HG03378 (cell line): ENCODE measurements around the gene TM9SF4.
A peak's percentile ranks its signal among the peaks of the same experiment; 100 is the strongest.

Source experiments
- ATAC-seq: cut with Tn5 transposase; IDR thresholded peaks from one replicate; pipeline ENCODE4 v1.9.1; 2021; ENCODE audit warnings: mild to moderate bottlenecking, moderate library complexity; ENCODE audit not compliant: unreplicated experiment

TM9SF4 gene

DNA sequence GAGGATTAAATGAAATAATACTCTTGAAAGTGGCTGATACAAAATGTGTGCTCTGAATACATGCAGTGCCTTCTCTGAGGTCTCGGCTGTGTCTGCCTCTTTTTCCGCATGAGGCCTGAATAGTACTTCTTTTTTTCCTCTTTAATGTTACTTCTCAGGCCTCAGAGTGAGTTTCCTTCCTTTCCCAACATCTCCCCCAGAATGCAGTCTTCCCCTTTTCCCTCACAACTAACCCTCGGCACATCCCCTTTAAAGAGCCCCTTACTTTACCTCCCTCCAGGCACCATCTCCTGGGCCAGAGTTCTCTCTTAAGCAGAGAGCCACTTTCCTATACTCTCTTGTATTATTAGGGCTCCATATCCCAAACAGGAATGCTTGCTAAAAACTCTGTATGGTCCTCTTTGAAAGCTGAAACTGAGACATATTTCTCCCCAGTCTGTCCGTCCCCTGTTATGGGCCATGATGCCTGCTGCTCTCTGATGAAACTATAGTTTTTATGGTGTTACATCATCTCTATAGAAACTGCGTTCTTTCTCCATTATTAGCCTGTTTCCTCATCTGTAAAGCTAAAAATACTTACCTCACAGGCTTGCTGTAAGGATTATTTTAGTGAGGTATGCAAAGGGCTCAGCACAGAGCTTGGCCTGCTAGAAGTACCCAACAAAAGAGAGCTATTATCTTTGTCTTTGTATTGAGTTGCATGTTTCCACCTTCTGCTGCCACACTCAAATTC lies 95.8 kb downstream of the TM9SF4 start:
- no peak for ATAC-seq

DNA sequence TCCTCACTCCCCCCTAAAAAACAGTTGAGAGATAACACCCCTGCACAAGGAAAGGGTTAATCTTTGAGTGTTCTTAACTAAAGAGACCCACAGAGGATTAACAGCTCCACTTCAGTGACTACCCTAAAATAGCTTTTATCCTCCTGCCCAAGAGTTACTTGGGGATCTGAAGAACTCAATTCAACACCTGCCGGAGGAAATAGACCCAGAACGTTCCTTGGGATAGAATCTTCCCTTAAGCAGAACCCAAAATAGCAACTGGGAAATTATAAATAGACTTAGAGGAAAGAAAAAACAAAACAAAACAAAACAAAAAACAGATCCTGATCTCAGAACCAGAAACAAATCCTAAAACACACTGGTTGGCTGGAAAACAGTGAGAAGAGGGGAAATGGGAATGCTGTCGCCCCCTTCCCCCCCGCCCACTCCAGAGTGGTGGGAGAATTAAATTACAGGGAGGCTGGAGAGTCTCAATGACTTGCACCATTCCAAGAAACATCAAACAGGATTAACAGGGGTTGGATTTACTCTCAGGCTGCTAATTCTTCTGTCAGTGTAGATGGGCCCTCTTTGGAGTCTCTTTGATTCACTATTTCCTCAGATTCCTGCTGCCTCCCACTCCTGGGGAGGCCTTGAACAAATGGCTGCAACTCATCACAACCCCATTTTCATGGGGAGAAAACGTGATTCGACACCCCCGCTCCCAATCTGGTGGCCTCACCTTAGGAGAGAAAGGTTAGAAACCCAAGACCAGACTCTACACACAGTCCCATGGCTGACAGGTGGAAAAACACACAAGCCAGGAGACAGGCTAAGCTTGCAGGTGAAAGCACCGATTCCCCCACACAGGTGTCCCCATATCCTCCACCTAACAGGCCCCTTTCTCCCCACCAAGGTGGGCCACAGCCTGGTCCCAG lies 96.6 kb downstream of the TM9SF4 start:
- ATAC-seq = no peak

DNA sequence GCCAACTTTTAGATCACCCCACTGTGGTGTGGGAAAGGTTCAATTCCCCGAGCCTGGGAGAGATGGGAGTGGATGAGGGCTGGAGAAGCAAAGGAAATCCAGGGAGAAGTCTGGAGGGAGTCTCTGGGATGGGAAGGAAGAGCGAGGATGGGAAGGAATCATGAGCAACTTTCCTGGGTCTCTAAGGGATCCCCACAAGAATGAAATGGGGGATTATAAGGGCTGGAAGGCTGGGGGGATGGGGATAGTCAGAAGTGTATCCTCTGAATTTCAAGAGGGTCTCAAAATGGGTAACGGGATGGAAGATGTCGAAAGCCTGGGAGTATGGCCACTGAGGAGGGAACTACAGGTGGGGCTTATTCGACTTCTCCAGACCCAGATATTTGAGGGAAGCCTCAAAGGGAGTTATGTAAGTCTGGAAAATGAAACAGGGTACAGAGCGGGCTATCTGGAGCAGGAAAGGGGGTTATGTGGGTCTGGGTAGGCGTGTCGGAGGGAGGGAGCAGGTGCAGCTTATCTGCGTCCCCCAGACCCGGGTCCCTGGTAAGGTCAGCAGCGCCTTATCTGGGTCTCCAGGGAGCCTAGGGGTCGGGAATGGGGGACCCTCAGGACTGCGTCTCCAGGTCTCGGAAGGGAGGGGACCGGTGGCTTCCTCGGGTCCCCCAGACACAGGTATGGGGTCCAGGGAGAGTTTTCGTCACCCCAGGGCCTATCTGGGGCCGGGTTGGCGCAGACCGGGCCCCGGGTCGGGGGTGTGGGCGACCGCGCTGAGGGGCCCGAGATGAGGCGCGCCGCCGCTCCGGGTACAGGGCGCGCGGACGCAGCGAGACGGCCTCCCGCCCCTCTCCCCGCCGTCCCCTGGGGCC lies 97.5 kb downstream of the TM9SF4 start:
- peak; percentile 15 for ATAC-seq

DNA sequence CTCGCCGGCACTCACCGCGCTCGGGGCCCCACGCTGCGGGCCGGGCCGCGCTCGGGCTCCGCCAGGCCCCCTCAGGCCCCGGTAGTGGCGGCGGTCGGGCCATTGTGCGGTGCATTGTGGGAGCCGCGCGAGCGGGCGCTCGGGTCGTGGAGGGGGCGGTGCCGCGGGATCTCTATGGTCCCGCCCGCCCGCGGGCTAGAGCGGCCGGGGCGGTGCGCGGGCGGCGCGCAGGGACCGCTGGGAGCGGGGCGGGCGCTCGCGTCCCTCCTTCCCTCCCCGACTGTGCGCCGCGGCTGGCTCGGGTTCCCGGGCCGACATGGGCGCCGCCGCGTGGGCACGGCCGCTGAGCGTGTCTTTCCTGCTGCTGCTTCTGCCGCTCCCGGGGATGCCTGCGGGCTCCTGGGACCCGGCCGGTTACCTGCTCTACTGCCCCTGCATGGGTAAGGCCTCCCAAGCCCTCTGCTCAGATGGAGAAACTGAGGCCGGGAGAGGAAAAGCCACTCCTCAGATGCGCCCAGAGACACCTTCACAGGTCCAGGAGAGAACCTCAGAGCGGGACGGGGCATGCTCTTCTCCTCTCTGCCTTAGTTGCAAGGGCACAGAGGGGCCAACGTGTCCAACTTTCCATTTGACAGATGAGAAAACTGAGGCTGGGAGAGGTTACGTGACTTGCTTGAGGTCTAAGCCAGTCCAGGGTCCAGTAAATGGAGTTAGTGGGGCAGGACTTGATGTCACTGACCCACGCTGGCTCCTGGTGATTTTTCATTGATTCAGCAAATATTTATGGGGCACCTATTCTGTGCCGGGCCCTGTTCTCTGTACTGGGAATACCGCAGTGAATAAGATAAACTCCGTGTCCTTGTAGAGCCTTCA lies 98.3 kb downstream of the TM9SF4 start, which contains the start of the genes PLAGL2 and POFUT1:
TSS of gene PLAGL2 (minus strand) at position 118 of the 873 bp plus-strand sequence. CDS start 5,565 bp downstream, outside the sequence.
TSS of gene POFUT1 (plus strand) at position 255 of the 873 bp plus-strand sequence. CDS start at position 317, 62 bp downstream.
- ATAC-seq = peak; percentile 49

DNA sequence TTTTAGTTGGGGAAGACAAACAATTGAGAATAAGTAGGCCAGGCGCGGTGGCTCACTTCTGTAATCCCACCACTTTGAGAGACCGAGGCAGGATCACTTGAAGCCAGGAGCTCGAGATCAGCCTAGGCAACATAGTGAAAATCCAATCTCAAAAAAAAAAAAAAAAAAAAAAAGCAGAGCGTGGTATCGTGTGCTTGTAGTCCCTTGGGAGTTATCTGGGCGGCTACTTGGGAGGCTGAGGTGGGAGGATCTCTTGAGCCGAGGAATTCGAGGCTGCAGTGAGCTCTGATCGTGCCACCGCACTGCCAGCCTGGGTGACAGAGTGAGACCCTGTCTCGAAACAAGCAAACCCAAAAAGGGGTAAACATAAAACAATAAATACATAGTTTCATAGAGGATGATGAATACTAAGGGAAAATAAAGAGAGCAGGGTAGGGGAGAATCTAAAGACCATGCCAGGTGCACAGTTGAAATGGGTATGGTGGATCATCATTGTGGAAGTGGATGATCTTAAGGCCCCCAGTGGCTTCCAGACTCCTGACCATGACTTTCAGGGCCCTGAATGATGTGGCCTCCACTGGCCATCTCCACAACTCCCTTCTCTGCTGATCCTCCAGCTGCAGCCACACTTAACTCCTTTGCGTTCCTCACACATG lies 99.1 kb downstream of the TM9SF4 start:
- no peak for ATAC-seq

DNA sequence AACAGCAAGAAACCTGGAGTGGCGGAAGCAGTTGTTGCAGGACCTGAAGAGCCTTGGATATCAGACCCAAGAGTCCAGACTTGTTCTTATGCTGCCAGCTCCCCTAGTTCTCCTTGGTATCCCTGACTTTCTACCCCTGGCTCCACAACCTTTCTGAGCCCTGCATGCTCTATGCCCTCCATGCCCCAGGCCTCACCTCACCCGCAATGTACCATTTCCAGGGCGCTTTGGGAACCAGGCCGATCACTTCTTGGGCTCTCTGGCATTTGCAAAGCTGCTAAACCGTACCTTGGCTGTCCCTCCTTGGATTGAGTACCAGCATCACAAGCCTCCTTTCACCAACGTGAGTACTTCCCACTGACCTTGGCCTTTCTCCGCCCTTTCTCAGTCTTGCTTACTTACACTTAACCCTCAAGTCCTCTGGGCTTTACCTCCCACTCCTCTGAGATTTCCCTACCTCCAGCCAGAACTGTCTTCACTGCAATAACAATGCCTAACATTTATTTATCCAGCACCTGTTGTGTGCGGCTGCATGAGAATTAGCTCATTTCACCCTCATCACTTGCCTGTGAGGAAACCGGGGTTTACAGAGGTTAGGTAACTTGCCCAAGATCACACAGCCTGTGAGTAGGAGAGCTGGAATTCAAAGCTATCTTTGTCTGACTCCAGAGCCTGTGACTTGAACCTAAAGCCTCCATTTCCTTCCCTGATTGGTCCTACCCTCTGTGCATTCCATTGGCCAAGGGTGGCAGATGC lies 100.5 kb downstream of the TM9SF4 start:
- ATAC-seq = no peak

DNA sequence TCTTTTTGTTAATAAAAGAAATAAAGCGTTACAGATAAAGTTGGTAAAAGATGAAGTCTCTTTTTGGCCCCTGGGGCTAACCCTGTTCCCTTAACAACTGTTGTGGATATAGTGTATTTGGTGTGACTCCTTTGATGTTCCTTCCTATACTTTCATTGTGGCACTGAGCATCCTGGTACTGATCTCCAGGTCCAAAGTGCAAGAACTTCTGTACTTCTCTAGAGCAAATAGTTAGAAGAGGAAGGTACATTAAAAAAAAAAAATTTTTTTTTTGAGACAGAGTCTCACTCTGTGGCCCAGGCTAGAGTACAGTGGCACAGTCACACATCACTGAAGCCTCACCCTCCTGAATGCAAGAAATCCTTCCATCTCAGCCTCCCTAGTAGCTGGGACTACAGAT lies 104.4 kb downstream of the TM9SF4 start:
- ATAC-seq = no peak

DNA sequence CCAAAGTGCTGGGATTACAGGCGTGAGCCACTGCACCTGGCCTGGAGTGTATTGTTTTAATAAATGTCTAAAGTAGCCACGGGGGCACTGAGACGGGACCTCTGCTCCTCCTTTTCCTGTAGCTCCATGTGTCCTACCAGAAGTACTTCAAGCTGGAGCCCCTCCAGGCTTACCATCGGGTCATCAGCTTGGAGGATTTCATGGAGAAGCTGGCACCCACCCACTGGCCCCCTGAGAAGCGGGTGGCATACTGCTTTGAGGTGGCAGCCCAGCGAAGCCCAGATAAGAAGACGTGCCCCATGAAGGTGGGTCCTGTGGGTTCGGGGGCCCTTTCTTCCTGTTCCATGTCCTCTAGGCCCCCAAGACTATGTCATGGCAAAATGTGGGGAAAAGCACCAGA lies 105.6 kb downstream of the TM9SF4 start:
- no peak for ATAC-seq

DNA sequence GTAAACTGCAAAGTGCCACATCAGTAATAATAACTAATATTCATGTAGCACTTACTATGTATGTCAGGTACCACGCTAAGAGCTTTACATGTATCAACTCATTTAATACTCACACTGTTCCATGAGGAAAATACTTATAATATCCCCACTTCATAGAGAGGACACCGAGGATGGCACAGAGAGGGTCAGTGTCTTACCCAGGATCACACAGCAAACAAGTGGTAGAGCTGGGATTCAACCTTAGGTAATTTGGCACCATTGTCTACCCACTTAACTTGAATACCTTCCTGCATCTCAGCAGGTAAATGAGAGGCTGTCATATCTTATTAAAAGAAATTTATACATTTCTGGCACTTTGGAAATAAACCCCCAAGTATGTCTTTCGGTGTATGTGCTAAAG lies 106.2 kb downstream of the TM9SF4 start:
- ATAC-seq = no peak

DNA sequence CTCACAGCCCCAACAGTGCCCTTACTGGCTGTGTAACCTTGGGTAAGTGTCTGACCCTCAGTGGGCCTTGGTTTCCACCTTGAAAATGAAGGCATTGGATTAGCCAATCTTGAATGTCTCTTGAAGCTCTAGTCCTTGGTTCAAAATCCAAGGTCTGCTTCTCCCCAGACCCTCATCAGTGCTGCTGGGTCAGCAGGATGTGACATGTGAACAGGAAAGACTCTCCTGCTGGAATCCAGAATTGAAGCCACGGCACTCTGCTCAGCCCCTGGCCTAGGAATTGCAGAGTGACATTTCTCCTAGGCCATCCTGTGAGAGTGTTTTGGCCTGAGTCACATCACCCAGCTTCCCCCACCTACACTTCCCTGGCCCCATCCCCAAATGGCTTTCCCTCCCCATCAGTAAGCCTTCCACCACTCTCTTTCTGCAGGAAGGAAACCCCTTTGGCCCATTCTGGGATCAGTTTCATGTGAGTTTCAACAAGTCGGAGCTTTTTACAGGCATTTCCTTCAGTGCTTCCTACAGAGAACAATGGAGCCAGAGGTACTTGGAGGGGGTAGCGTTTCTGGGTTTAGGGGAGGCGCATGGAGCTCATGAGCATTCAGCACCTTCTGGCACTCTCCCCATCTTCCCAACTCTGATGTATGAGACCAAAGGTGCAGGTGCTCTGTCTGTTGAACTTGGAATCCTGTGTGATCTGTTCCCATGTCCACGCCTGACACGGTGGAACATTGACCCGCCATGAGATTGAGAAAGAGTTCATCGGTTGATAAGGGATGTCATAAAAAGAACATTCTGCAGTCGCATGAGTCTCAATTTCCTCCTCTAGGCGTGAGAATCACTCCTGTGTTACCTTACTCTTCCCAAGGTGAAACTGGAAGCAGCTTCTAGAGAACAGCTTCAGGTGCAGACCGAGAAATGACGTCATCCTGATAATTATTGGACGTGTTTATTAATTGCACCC lies 106.9 kb downstream of the TM9SF4 start:
- no peak for ATAC-seq
